ENCODE results near the gene PRTFDC1. TPM values are rescaled to one million over a fixed set of nuclear protein-coding genes. Genes with fewer than 3 reads are reported as not detected.

PRTFDC1 gene
- total and polyA plus RNA-seq, 2 of the 13 experiments (the other 11 are each of a cell fraction or from before 2014, with no cell fraction given) = not detected

DNA sequence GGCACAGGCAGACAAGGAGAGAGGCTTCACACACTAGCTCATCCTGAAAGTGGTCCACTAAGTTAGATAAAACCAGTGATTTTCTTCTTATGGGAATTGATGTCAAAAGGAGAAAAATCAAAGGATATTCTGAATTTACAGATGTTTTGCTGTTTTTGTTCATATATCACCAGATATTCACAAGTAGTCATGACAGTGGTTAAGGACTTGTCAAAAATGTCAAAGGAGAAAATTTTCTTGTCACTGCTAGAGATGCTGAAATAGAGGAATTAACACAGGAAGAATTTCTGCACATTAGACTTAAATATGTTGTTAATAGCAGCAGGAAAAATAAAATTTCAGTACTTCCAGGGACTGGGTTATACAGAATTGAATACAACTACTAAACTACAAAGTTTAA is 78.3 kb downstream of the PRTFDC1 start (continued):
- TF ChIP-seq MED1 (CRISPR knock-in tag; IDR thresholded peaks at IDR 0.05) (no peak), ADNP (CRISPR knock-in tag; IDR thresholded peaks at IDR 0.05) (no peak)

DNA sequence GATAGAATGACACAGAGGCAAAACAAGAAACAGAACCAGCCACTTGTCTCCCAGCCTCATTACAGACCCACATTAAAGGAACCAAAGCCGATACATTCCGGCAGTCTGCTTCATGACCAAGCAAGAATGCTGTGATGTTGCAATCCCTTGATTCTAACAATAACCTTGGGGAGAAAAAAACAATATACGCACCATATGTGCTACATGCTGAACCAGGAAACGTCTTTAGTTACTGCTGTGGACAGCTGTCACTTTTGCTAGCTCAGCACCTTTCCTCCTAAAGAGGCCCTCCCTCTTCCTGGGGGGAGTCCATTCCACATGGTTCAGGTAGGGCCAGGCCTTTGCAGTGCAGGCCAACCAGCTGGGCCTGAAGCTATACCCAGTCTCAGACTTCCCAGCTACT is 79.1 kb downstream of the PRTFDC1 start:
- Histone ChIP-seq H2AFZ (ENCODE audit: low read length) (no peak overlapping the region), H3K9me3 (ENCODE audit: low read length) (peaks cover 6% of the 10 kb centered on the region; the same call in 1 of the 2 replicates), H4K20me1 (ENCODE audit: insufficient read depth, low read length) (no peaks in the 10 kb centered on the region), H3K79me2 (ENCODE audit: insufficient read depth, low read length) (no peaks in the 10 kb centered on the region), H3K4me2 (ENCODE audit: low read depth, low read length) (no peak overlapping the region), H3K27ac (ENCODE audit: extremely low read length, insufficient read depth, low read length) (no peak overlapping the region), H3K9ac (ENCODE audit: insufficient read depth, low read depth, low read length) (no peak overlapping the region), H3K4me1 (ENCODE audit: insufficient read depth, low read length) (peaks cover 7% of the 10 kb centered on the region; the same call in 1 of the 2 replicates), H3K4me3 (replicated peaks in 1 of 3; ENCODE audit: insufficient read depth in 1 of 3, low read depth in 2 of 3, low read length in 3 of 3) (no peak overlapping the region), H3K27me3 (ENCODE audit: control insufficient read depth in 1 of 2, insufficient read depth in 2 of 2, low read length in 2 of 2) (peaks cover 0 to 2% of the 10 kb centered on the region in 2 experiments; a peak in 2 of 5 replicates), H3K36me3 (replicated peaks in 1 of 2; ENCODE audit: control insufficient read depth in 1 of 2, insufficient read depth in 2 of 2, low read length in 2 of 2) (no peaks in the 10 kb centered on the region)
- 11% methylated on average over 4 of the region's 4 CpGs for WGBS (ENCODE audit: low lambda C conversion rate)
- intact Hi-C loops (cut with micrococcal nuclease; ENCODE audit: unreplicated experiment) (no loop called here), in situ Hi-C loops (cut with HindIII; ENCODE audit: extremely low pct_ligation_motif_present, low pct_unique_long_range_greater_than_20kb) (no loop called here)
- FAIRE-seq (no peak), ATAC-seq (peak; percentile 53), DNase-seq (ENCODE audit: low spot score) (peak; percentile 68)
- no TSS peak for BruUV-seq (replicated peaks)
- POLR2A ChIA-PET = no interaction called here
- TF ChIP-seq RFX5 (IDR thresholded peaks at IDR 0.05; ENCODE audit: low read depth, low read length) (peak; percentile 31; the same call in 1 of the 2 replicates), CEBPB (IDR thresholded peaks at IDR 0.05; ENCODE audit: borderline replicate concordance, low read depth, low read length) (peak; percentile 91), NFE2L2 (IDR thresholded peaks at IDR 0.05; ENCODE audit: low read length) (0 out of 2 replicates have a peak, but pooled peaks have one; percentile 36), MAFF (IDR thresholded peaks at IDR 0.05; ENCODE audit: low read depth, low read length) (peak; percentile 96), ZNF7 (CRISPR knock-in tag; IDR thresholded peaks at IDR 0.05) (no peak), FOSL2 (CRISPR knock-in tag; IDR thresholded peaks at IDR 0.05) (peak; percentile 46), SOX6 (IDR thresholded peaks at IDR 0.05) (no peak), SOX6 (CRISPR knock-in tag; IDR thresholded peaks at IDR 0.05) (peak; percentile 27; the same call in 1 of the 2 replicates), TEAD3 (CRISPR knock-in tag; optimal IDR thresholded peaks at IDR 0.05; ENCODE audit: borderline replicate concordance) (peak; percentile 21), SOX13 (IDR thresholded peaks at IDR 0.05) (no peak), SOX13 (CRISPR knock-in tag; conservative IDR thresholded peaks at IDR 0.05 in 1 of 2, IDR thresholded peaks at IDR 0.05 in 1 of 2) (peak in 1 of 2 experiments; percentile 64; a peak in 2 of 4 replicates), ZSCAN12 (CRISPR knock-in tag; IDR thresholded peaks at IDR 0.05) (no peak), MAFK (conservative IDR thresholded peaks at IDR 0.05 in 1 of 2, IDR thresholded peaks at IDR 0.05 in 1 of 2; ENCODE audit: low read length in 2 of 2) (peak; percentile 94 to 96), CEBPG (CRISPR knock-in tag; IDR thresholded peaks at IDR 0.05) (peak; percentile 61), ZNF431 (CRISPR knock-in tag; IDR thresholded peaks at IDR 0.05; ENCODE audit: borderline replicate concordance, low read depth) (no peak), BCL6 (CRISPR knock-in tag; IDR thresholded peaks at IDR 0.05) (0 out of 2 replicates have a peak, but pooled peaks have one; percentile 28), SOX5 (CRISPR knock-in tag; IDR thresholded peaks at IDR 0.05; ENCODE audit: borderline replicate concordance) (peak; percentile 68; the same call in 1 of the 2 replicates)
- CTCF ChIA-PET (ENCODE audit: low intra/inter-chr PET ratio, low total read pairs) = no interaction called here
